SKM-1 treated with dmso at 0.1 percent for 144 hours (cell line): ENCODE data around the gene WHRN.

ENCODE experiments used
- DNase-seq: peaks from one replicate; lab custom pipeline; 2025; ENCODE audit not compliant: unreplicated experiment; lab: John Stamatoyannopoulos, UW

The WHRN gene

DNA sequence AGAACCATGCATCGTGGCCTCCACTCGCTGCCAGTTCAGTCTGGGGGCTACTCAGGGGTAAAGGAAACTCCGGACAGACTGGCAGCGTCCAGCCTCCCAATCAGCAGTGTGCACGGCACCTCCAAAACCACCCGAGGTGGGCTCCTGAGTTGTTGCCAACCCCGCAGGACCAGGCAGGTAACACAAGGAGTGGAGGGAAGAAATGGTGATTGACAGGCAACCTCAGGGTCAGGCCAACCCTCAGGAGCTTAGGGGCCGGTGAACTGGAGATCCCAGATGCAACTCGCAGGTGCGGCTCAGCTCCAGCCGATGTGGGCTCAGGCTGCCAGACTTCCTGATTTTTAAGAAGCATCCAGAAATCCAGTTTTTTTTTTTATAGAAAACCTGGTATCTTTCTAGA is 80.1 kb downstream of the WHRN start:
- DNase-seq: no peak

GRCh38 chr9:114424126-114424525 is 81.1 kb downstream of the WHRN start:
- no peak for DNase-seq

DNA sequence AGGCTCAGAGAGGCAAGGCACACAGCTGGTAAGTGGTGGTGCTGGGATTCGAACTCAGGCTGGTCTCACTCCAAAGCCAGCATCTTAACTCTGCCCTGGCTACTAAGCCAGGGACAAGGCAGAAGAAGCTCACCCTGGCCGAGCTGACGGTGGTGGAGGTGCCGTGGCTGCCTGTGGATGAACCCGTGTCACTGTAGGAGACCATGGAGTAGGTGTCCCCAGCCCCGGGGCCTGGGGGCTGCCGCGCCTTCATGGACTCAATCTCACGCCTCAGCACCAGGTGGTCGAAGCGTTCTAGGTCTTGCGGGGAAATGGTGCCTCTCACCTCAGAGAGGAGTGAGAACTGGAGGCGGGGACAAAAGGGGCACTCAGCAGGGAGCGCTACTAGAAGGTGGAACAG is 82.1 kb downstream of the WHRN start:
- DNase-seq: no peak

DNA sequence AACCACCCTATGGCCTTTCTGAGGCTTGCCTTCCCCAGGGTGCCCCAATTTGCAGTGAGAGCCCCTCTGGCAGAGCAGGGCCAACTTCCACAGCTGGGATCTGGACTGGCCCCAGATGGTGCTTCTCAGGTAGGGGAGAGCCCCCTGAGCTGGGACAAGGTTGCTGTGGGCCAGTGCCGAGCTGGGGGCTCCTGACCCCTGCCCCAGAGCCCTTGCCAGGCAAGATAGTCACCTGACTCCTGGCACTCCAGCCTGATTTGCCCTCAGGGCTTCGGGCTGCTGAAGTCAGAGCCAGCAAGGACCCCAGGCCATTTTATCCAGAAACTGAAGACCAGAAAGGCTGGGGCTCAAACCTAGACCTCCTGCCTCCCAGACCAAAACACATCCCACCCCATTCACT is 84.1 kb downstream of the WHRN start:
- no peak for DNase-seq

GRCh38 chr9:114419796-114420195 is 85.5 kb downstream of the WHRN start:
- no peak for DNase-seq

- DNase-seq: no peak
Measured at GRCh38 chr9:114418053-114418452, 87.2 kb downstream of the WHRN start.

DNA sequence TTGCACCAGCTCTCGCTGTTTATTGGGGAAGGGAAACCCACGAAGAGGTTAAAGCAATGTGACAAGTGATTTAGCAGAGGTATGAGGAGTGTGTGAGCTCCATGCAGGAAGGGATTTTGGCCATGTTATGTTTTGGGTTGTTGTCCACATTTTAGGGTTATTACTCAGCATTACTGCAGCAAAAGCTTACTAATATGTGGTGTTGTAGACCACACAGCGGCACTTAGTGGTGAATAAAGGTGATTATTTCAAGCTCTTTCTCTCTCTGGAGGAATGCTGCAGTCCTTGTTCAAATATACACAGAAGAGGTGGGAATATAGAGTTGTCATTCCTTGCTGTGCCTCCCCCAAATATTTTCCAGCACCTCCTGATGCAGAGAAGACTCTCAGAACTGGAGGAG is 87.8 kb downstream of the WHRN start:
- DNase-seq: no peak

GRCh38 chr9:114416906-114417305 is 88.4 kb downstream of the WHRN start:
- no peak for DNase-seq

DNA sequence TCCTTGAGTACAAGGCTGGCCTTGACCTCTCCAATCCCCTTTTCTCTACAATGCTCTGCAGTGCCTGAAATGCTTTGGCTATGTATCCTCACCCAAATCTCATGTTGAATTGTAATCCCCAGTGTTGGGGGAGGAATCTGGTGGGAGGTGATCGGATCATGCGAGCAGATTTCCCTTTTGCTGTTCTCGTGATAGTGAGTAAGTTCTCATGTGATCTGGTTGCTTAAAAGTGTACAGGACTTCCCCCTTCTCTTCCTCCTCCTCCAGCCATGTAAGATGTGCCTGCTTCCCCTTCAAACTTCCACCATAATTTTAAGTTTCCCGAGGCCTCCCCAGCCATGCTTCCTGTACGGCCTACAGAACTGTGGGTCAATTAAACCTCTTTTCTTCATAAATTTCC is 89.0 kb downstream of the WHRN start:
- DNase-seq: no peak

- no peak for DNase-seq
Measured at GRCh38 chr9:114414346-114414745, 90.9 kb downstream of the WHRN start.

GRCh38 chr9:114413861-114414301 is 91.4 kb downstream of the WHRN start:
- no peak for DNase-seq

- no peak for DNase-seq
Measured at GRCh38 chr9:114412048-114412683, 93.1 kb downstream of the WHRN start.

- DNase-seq: no peak
Measured at GRCh38 chr9:114411452-114411851, 93.8 kb downstream of the WHRN start.

DNA sequence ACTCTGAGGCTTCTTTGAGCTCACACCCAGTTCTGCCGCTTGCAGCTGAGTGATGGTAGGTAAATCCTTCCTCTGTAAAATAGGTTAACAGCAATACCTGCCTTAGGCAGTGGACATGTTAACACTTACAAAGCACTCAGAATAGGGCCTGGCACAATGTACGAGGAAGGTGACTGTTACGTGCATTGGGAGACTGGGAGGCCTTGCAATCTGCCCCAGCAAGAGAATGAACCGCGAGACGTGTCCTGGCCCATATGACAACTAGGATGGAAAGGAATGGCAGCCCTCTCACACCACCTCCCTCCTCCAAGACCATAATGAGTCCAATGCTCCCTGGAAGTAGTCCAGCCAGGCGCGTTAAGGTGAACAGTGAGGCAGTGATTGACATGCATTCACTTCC is 94.4 kb downstream of the WHRN start:
- DNase-seq: no peak

GRCh38 chr9:114409842-114410241 is 95.4 kb downstream of the WHRN start:
- DNase-seq: no peak

DNA sequence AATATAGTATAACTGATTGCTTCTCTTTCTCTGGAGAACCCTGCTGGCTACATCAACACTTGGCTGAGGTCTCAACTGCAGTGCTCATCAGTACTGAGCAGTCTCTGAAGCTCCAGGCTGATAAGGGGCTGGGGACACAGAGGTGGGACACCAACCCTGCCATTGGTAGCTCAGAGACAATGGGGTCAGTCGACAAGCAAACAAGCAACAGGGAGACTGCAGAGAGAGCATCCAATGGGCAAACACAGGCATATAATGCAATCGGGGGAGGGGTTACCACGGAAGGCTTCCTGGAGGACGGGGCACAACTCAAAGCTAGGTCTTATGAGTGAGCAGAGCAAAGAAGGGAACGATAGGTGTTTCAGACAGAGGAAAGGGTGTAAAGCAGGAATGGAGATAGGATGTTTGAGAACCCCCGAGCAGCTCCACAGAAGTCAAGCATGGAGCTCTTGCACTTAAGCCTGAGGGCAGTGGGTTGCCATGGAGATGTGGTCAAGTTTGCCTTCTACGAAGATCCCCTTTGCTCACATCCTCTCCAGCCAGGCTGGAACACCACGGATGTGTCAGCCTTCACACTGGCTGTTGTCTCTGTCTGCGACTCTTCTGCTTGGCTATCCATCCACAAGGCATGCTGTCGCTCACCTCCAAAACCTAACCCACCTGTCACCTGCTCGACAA is 96.0 kb downstream of the WHRN start:
- DNase-seq: peak; percentile 25

DNA sequence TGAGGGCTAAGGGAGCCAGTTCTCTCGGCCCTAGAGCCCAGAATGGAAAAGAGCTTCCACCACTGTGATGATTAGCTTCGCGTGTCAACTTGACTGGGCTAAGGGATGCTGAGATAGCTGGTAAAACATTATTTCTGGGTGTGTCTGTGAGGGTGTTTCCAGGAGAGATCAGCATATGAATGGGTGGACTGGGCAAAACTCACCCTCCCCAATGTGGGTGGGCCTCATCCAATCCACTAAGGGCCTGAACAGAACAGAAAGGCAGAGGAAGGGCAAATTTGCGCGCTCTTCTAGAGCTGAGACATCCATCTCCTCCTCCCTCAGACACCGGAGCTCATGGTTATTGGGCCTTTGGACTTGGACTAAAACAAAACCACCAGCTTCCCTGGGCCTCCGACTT is 96.6 kb downstream of the WHRN start:
- DNase-seq: no peak

- no peak for DNase-seq
Measured at GRCh38 chr9:114407889-114408288, 97.4 kb downstream of the WHRN start.

- DNase-seq: no peak
Measured at GRCh38 chr9:114406441-114406840, 98.8 kb downstream of the WHRN start.

- peak; percentile 22 for DNase-seq
Measured at GRCh38 chr9:114405294-114406034, 99.8 kb downstream of the WHRN start.

- no peak for DNase-seq
Measured at GRCh38 chr9:114404531-114404930, 100.7 kb downstream of the WHRN start.

GRCh38 chr9:114403153-114403756 is 102.0 kb downstream of the WHRN start:
- DNase-seq: no peak
